SH-SY5Y (cell line): ENCODE measurements around the gene MEGF6.

Experiments used
- GATA2 ChIP-seq: IDR thresholded peaks from 2 replicates; pipeline ENCODE4 v1.6.1; 2011; ENCODE audit warnings: mild to moderate bottlenecking, low read depth, low read length
- GATA3 ChIP-seq: IDR thresholded peaks from 2 replicates; pipeline ENCODE4 v1.6.1; 2011; ENCODE audit warnings: low read depth, mild to moderate bottlenecking, low read length, moderate library complexity

- TF ChIP-seq GATA2 (no peak), GATA3 (no peak)
Observed at GRCh38 chr1:3645666-3646355, 34.5 kb upstream of the MEGF6 start.
